ENCODE results near the gene TBC1D7. TPM values are rescaled to one million over a fixed set of nuclear protein-coding genes. Genes with fewer than 3 reads are reported as not detected.

Gene TBC1D7
- total RNA-seq, 1 experiment from 2014 or later = 32.1 TPM

- H3K27ac ChIP-seq (ENCODE audit: low read depth, low read length, poor library complexity, severe bottlenecking) = no peak overlapping the region
- ChIA-PET POLR2A (ENCODE audit: low non-redundant PET) (no interaction called here), CTCF (no interaction called here)
- H3K36me3 ChIP-seq (ENCODE audit: insufficient read depth, low read length, poor library complexity, severe bottlenecking) = no peaks in the 10 kb centered on the region
- intact Hi-C loops (cut with micrococcal nuclease; ENCODE audit: unreplicated experiment) = no loop called here
- no peaks in the 10 kb centered on the region for H3K9me3 ChIP-seq (ENCODE audit: low read depth, low read length, poor library complexity, severe bottlenecking)
- no peak overlapping the region for H3K4me3 ChIP-seq (ENCODE audit: low read depth, low read length, poor library complexity, severe bottlenecking)
- no TSS peak for BruUV-seq (replicated peaks)
- H3K4me1 ChIP-seq (ENCODE audit: insufficient read depth, low read length, poor library complexity, severe bottlenecking) = no peaks in the 10 kb centered on the region
- no peak for TF ChIP-seq EZH2 (IDR thresholded peaks at IDR 0.05; ENCODE audit: borderline replicate concordance, low read depth, low read length, poor library complexity, severe bottlenecking)
- no peak for TF ChIP-seq CTCF (conservative IDR thresholded peaks at IDR 0.05; ENCODE audit: low read depth, low read length)
- H3K27me3 ChIP-seq (replicated peaks; ENCODE audit: insufficient read depth, low read depth, low read length, poor library complexity) = no peaks in the 10 kb centered on the region
- DNase-seq (ENCODE audit: low spot score) = no peak
Observed at GRCh38 chr6:13273202-13273930, 55.0 kb downstream of the TBC1D7 start.

GRCh38 chr6:13272131-13273046 lies 55.9 kb downstream of the TBC1D7 start:
- no peaks in the 10 kb centered on the region for H3K27me3 ChIP-seq (replicated peaks; ENCODE audit: insufficient read depth, low read depth, low read length, poor library complexity)
- no peak for DNase-seq (ENCODE audit: low spot score)
- TF ChIP-seq CTCF (conservative IDR thresholded peaks at IDR 0.05; ENCODE audit: low read depth, low read length) = no peak
- no peak for TF ChIP-seq EZH2 (IDR thresholded peaks at IDR 0.05; ENCODE audit: borderline replicate concordance, low read depth, low read length, poor library complexity, severe bottlenecking)
- ChIA-PET CTCF (no interaction called here), POLR2A (ENCODE audit: low non-redundant PET) (no interaction called here)
- BruUV-seq (replicated peaks) = no TSS peak
- H3K27ac ChIP-seq (ENCODE audit: low read depth, low read length, poor library complexity, severe bottlenecking) = no peak overlapping the region
- intact Hi-C loops (cut with micrococcal nuclease; ENCODE audit: unreplicated experiment) = no loop called here
- no peaks in the 10 kb centered on the region for H3K36me3 ChIP-seq (ENCODE audit: insufficient read depth, low read length, poor library complexity, severe bottlenecking)
- no peaks in the 10 kb centered on the region for H3K9me3 ChIP-seq (ENCODE audit: low read depth, low read length, poor library complexity, severe bottlenecking)
- no peaks in the 10 kb centered on the region for H3K4me1 ChIP-seq (ENCODE audit: insufficient read depth, low read length, poor library complexity, severe bottlenecking)
- H3K4me3 ChIP-seq (ENCODE audit: low read depth, low read length, poor library complexity, severe bottlenecking) = no peak overlapping the region

- no peaks in the 10 kb centered on the region for H3K27me3 ChIP-seq (replicated peaks; ENCODE audit: insufficient read depth, low read depth, low read length, poor library complexity)
- BruUV-seq (replicated peaks) = no TSS peak
- no peak overlapping the region for H3K4me3 ChIP-seq (ENCODE audit: low read depth, low read length, poor library complexity, severe bottlenecking)
- no peaks in the 10 kb centered on the region for H3K36me3 ChIP-seq (ENCODE audit: insufficient read depth, low read length, poor library complexity, severe bottlenecking)
- DNase-seq (ENCODE audit: low spot score) = no peak
- H3K4me1 ChIP-seq (ENCODE audit: insufficient read depth, low read length, poor library complexity, severe bottlenecking) = no peaks in the 10 kb centered on the region
- TF ChIP-seq CTCF (conservative IDR thresholded peaks at IDR 0.05; ENCODE audit: low read depth, low read length) (no peak), EZH2 (IDR thresholded peaks at IDR 0.05; ENCODE audit: borderline replicate concordance, low read depth, low read length, poor library complexity, severe bottlenecking) (no peak)
- ChIA-PET POLR2A (ENCODE audit: low non-redundant PET) (no interaction called here), CTCF (no interaction called here)
- H3K27ac ChIP-seq (ENCODE audit: low read depth, low read length, poor library complexity, severe bottlenecking) = no peak overlapping the region
- no peaks in the 10 kb centered on the region for H3K9me3 ChIP-seq (ENCODE audit: low read depth, low read length, poor library complexity, severe bottlenecking)
- intact Hi-C loops (cut with micrococcal nuclease; ENCODE audit: unreplicated experiment) = no loop called here
Observed at GRCh38 chr6:13268913-13269518, 59.3 kb downstream of the TBC1D7 start.

Data from A673 (cell line).